DMS114 treated with DMSO at 0.1 percent for 48 hours (cell line): Measurements from ENCODE around the gene PRDM8.
"Not testable (repeated sequence)": the region's sequence is repeated elsewhere in the genome, so short reads cannot be mapped to it uniquely, and the experiment has no call there.

Source experiments
- DNase-seq: peaks from one replicate; lab custom pipeline; 2025; ENCODE audit not compliant: unreplicated experiment; lab: John Stamatoyannopoulos, UW

The PRDM8 gene

DNA sequence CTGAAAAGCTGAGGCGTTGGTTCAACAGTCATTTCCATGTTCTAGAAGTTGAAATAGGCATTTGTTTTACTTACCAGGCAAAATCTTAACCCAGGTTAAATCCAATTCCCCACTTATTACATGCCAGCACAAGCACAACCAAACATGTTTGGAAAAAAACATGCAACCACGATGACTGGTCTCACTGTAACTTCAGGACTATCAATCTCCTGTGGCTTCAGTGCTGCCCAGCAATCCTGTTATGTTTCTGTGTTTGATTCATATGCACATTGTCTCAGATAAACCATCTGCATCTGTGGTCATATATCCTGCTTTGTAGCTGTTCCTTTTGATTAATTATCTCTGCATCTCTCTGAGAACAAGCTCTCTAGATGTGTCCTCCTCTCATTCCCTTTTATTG lies 28.3 kb downstream of the PRDM8 start:
- no peak for DNase-seq

DNA sequence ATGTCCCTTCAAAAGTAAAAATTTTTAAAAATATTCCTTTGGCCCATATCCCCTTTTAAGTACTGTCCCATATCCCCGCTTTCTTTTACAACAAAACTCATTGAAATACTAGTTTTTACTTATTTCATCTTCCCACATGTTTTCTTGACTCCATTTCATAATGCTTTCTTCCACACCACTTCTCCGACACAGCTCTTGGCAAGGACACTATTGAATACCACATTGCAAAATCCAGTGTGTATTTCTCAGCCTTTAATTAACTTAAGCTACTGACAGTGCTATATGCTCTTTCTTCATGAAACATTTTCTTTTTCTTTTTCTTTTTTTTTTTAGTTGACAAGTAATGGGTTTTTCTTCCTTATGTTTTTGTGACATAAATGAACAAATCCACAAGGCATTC lies 28.8 kb downstream of the PRDM8 start:
- no peak for DNase-seq

DNA sequence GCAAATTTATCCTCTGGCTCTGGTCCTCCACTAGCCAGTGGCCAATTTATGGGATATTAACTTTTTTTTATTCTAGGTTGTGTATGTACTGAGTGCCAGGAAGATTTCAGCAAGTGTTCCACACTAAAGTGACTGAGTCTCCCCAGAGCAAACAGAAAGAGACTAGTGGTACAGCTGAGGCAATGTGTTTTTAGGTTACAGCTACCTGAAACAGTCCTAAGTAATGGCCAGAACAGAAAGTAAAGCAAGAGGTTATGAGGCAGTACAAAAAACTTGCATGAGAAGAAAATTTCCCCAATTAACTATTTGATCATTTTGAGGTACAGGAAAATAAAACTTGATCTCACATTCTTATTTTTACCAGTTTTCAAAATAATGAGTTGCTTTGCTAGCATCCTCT lies 31.2 kb downstream of the PRDM8 start:
- no peak for DNase-seq

DNA sequence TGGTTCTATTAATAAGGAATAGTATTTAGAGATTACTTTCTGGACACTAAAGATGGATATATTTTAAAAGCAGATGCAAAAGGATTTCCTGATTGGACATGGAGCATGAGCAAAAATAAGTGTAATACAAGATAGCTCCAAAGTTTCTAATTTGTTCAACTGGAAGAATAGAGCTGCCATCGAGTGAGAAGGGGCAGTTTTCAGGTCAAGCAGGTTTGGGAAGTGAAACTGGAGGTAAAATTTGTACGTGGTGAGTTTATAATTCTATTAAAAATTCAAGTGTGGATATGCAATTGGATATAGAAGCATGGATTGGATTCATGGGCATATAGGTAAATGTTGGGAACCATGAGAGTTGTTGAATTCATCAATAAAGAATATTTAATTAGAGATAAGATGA lies 31.8 kb downstream of the PRDM8 start:
- no peak for DNase-seq

DNA sequence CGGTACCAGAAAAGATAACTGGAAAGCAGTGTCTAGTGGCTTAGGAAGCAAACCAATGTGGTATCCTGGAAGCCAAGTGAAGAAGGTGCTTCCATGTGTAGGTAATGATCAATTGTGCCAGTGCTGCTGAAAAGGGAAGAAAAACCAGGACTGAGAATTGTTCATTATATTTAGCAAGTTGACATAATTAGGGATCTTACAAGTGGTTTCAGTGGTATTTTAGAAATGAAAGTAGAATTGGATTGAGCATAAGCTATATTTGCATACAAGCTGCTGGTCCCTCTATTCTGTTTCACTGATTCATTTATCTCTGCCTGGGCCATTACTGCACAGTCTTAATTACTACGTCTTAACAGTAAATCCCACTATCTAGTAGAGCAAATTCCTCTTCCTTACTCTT lies 32.3 kb downstream of the PRDM8 start:
- DNase-seq = no peak

DNA sequence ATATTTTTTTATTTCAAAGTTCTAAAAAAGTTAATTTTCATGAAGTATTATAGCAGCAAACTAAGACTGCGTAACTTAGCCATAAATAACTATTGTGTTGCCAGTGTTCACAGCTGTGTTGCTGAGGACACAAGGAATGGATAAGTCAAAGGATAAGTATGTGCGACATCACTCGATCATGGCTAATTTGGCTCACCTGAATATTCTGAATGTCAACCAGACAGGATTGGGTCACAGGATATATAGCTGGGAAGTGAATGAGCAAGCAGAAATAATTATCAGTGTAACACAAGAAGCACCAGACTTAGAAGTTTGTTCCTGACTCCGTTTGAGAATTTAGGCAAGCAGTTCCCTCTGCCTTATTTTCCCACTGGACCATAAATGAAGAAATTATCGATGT lies 33.9 kb downstream of the PRDM8 start:
- no peak for DNase-seq

DNA sequence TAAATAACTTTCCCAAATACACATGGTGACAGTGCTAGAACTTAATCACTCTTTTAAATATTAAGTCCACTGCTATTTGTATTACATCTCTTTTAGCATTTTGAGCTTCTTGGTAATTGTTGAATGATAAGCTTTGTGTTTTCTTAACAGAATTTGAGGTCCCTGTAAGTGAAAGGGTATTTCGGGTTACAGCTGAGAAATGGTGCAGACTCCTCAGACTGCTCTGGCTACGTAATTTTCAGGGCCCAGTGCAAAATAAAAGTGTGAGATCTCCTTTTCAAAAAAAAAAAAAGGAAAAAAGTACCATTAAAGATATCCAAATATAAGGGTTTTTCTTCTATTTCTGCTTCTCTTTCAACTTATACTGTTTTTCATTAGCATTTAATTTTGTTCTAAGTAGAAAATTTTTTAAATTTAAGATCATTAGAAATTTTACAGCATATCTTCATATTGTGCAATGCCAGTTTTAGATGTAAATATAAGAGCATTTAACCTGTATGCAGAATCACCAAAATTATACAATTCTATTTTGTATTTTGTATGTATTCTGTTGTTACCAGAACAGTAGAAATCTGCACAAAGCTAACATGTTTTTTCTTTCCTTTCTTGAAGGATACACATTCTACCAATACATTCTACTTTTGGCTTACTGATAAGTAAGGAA lies 35.5 kb downstream of the PRDM8 start:
- DNase-seq = no peak

DNA sequence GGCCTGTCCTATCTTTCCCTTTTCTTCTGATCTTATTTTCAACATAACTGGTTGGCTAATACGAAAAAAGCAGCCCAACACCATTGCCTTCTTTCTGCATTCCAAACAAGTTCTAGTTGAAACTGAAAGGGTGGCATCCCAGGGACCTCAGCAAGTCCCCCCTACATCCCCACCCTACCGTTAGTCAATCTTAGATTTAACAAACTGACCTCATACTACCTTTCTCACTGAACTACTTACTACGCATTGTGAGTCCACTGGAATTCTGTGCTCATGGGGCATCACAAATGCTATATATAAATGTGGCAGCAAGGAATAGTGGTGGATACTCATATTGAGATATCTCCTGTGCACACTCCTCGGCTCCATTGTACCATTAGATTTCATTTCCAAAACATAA lies 36.1 kb downstream of the PRDM8 start:
- no peak for DNase-seq

DNA sequence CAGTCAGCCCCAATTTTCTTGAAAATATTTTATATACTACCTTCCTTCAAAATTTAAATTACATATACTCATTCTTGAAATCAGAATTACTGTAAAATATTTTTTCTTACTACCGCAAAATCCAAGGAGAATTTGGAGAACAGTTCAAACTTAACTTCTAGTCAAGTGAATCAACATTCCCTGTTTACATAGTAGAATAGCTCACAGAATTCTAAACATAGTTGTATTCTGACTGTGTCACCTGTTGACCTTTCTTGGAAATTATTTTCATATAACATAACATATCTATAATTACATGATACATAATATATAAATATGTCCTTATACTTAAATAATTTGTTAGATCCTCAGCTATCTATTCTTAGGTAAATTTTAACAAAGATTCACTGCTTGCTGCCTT lies 38.1 kb downstream of the PRDM8 start:
- DNase-seq = no peak

DNA sequence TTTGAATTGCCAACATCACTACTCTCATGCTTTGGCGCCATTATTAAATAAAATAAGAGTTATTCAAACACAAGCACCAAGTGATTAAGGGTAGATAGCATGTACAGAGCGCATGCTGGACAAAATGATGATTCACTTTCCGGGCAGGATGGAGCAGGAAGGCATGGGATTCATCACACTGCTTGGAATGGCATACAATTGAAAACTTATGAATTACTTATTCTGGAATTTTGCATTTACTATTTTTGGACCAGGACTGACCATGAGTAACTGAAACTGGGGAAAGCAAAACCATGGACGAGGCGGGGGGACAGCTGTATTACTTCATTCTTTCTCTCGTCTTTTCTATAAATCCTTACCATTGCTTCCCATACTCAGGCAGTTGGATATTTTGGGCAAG lies 40.7 kb downstream of the PRDM8 start:
- DNase-seq = no peak

DNA sequence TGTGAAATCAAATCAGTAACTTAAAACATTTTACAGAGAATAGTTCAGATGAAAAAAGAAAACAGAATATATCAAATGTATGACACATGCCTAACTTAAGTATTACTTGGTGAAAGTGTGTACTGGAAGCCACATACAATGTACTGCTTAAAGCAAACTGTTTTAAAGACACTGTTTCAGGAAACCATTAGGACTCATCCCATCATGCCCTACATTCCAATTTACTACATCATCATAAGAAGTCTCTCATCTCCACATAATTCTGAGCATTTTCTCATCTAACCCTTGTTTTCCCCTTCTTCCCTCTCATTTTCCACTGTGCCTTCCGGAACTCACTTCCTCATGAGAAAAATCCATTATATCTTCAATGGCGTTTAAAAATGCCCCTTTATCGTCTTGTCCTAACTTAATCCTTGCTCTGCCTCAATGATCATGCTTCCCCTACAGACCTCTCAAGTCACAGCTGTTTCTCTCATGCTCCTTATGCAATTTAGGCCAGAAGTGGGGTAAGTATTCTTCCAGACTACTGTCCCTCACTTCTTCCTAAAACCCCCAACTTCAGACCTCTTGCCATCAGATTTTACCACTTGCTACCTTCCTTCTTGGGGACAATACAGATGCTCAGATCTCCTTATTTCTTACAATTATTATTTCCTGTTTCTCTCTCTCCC lies 42.3 kb downstream of the PRDM8 start:
- DNase-seq = no peak

DNA sequence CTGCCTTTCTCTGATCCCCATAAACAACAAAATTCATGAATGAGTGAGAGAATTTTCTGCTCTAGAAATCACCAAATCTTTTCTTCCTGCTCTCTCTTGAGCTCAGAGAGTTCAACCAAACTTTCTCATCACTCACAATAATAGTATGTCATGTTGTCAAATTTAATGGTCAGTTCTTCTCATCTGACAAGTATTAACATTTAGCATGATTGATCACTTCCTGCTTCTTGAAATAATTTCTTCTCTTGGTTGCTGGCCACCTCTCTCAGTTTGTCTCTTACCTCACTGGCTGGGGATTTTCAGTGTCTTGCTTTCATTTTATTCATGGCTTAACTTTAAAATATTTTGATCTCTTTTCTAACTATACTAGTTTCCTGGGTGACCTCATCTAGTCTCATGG lies 43.7 kb downstream of the PRDM8 start:
- DNase-seq = no peak

DNA sequence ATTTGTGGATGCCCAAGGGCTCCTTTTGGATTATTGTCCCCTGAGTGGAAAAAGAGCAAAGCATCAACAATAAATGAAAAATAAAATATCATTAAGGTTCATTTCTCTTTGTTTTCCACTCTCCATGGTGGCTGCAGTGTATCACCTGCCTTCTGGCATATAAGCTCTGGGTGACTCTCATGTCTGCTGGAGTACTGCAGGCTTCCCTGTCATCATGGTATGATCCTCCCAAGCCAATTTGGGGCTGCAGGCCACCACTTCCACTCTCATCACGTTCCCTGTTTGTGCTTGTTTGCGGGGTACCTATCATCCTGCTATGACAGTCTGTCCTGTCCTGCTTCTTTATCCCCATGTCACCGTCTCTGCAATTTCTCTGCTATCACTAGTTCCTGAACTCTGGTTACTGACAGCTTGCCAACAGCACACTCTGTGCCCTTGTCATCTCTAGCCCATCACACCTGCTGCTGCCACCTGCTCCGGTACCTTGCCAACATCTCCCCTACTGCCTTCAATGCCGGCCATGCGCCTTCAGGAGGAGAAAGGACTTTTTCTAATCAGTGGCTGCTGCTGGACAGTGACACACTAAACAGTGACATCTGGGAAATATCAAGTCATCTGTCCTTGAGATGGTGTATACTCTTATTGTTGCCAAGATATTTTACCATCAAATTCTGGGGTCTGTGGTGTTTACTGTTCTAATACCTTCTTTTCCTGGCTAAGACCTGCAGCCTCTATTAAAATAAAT lies 46.1 kb downstream of the PRDM8 start:
- no peak for DNase-seq

DNA sequence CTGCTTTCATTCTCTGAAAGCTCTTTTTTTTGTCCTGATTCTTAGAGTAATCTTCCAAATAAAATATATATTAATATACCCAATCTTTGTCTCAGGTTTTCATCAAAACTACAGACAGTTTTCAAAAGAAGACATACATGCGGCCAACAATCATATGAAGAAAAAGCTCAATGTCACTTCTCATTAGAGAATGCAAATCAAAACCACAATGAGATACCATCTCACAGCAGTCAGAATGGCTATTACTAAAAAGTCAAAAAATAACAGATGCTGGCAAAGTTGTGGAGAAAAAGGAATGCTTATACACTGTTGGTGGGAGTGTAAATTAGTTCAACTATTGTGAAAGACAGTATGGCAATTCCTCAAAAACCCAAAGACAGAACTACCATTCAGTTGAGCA lies 50.2 kb downstream of the PRDM8 start:
- not testable (repeated sequence) for DNase-seq

DNA sequence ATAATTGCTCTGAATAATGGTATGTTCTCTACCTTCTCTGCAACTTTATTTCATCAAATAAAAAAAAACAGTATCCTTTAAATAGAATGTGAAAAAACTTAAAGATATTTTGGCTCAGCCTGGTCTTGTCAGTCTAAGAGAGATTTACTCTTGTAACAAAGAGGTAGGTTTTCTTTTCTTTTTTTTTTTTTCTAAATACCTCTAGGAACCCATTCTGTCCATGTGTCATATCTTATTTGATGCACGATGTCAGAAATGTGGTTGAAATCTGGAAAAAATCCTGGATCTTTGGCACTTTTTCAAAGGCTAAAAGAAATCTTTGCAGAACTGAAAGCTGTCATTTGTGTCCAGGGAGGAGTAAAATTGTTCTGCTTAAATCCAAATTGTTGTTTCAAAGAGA lies 51.8 kb downstream of the PRDM8 start:
- no peak for DNase-seq

DNA sequence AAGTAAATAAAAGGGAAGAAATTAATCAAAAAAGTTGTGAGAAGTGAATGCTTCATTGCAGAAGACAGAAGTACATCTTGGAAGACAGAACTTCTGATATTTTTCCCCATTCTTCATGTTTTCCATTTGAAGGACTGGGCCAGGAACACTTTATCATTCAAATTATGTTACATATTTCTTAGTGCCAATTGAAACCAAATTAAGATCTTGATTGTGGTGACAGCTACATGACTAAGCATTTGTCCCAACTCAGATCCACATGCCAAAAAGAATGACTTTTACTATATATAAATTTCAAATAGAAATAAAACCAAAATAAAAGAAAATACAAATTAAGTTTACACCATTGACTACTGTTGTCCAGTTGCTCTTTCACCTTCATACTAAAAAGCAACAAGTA lies 55.1 kb downstream of the PRDM8 start:
- no peak for DNase-seq

DNA sequence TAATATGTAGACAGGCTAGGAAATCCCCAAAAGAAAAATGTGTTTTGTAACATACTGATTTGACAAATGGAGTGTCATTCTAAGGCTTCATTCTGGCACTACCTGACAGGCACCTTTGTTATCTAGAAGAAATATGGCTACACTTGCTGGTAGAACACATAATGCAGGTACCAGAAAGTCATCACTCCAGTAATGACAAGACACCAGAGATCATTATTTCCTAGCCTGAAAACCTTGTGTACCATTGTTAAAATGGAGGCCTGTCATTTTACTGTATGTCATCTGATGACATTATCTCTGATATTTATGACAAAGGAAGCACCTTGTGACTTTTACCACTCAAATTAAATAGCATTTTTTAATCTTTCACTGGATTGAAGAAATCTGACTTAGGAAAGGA lies 55.6 kb downstream of the PRDM8 start:
- no peak for DNase-seq

DNA sequence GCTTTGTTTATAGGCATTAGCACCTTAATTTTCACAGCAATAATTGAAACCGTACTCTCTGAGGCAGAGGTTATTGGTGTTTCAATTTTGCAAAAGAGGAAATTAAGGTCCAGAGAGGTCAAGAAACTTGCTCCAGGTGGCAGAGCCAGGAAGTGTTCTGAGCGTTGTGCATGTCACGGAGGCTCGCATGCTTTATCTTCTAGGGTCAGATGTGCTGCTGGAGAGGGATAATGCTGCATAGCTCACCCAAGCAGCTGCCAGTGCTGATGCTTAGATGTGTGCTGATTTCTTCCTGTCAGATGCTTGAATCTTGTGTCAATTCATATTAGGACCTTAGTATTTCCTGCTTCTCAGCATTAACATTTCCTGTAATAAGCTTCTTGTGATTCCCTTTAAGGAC lies 56.2 kb downstream of the PRDM8 start:
- no peak for DNase-seq
